22Rv1 (cell line): ENCODE measurements around the gene DCUN1D2.

Experiments
- CTCF ChIP-seq: fragments of 450-650 bp; IDR thresholded peaks from 2 replicates; pipeline ENCODE4 v1.5.1; 2017; ENCODE audit warnings: mild to moderate bottlenecking
- ZFX ChIP-seq: fragments of 450-650 bp; IDR thresholded peaks from 2 replicates; pipeline ENCODE4 v1.6.1; 2017; ENCODE audit warnings: antibody characterized with exemption, borderline replicate concordance

GRCh38 chr13:113468029-113468428, 22.5 kb downstream of the DCUN1D2 start:
- TF ChIP-seq CTCF (no peak), ZFX (no peak)
